HUES48 (cell line): Measurements from ENCODE around the gene NCS1.

Source experiments
- H3K27ac ChIP-seq: one replicate; pipeline ENCODE4 v1.7.0; 2013; ENCODE audit warnings: low read depth, low read length, inconsistent platforms
- H3K27me3 ChIP-seq: 2 replicates; pipeline ENCODE4 v1.6.1; 2013; ENCODE audit warnings: mild to moderate bottlenecking, low read length; ENCODE audit not compliant: control insufficient read depth, insufficient read depth
- H3K36me3 ChIP-seq: 2 replicates; pipeline ENCODE4 v1.6.1; 2013; ENCODE audit warnings: low read length; ENCODE audit not compliant: control insufficient read depth, insufficient read depth
- H3K4me1 ChIP-seq: 2 replicates; pipeline ENCODE4 v1.6.1; 2013; ENCODE audit warnings: mild to moderate bottlenecking, low read length; ENCODE audit not compliant: control insufficient read depth, insufficient read depth
- H3K4me3 ChIP-seq: 2 replicates; pipeline ENCODE4 v1.5.1; 2013; ENCODE audit warnings: mild to moderate bottlenecking, low read depth, low read length
- H3K9ac ChIP-seq: 2 replicates; pipeline ENCODE4 v1.6.1; 2013; ENCODE audit warnings: mild to moderate bottlenecking, low read depth, low read length, moderate library complexity
- H3K9me3 ChIP-seq: 2 replicates; pipeline ENCODE4 v1.6.1; 2013; ENCODE audit warnings: low read length; ENCODE audit not compliant: control insufficient read depth, insufficient read depth

Gene NCS1

GRCh38 chr9:130215341-130216119, 43.3 kb downstream of the NCS1 start:
- Histone ChIP-seq H3K27ac (no peak overlapping the region), H3K27me3 (no peaks in the 10 kb centered on the region), H3K9ac (no peak overlapping the region), H3K9me3 (no peaks in the 10 kb centered on the region), H3K4me1 (peaks cover 10% of the 10 kb centered on the region), H3K36me3 (peaks cover 11% of the 10 kb centered on the region), H3K4me3 (no peak overlapping the region)

GRCh38 chr9:130217838-130218237, 45.6 kb downstream of the NCS1 start:
- H3K27ac ChIP-seq = no peak overlapping the region
- H3K4me3 ChIP-seq = no peak overlapping the region
- H3K27me3 ChIP-seq = no peaks in the 10 kb centered on the region
- peaks cover 11% of the 10 kb centered on the region for H3K36me3 ChIP-seq
- H3K9me3 ChIP-seq = no peaks in the 10 kb centered on the region
- no peak overlapping the region for H3K9ac ChIP-seq
- peaks cover 10% of the 10 kb centered on the region for H3K4me1 ChIP-seq

- Histone ChIP-seq H3K4me1 (peaks cover under 1% of the 10 kb centered on the region; the same call in 1 of the 2 replicates), H3K27me3 (no peaks in the 10 kb centered on the region), H3K9ac (no peak overlapping the region), H3K36me3 (peaks cover 13% of the 10 kb centered on the region), H3K27ac (no peak overlapping the region), H3K4me3 (no peak overlapping the region), H3K9me3 (no peaks in the 10 kb centered on the region)
Measured at GRCh38 chr9:130219661-130220096, 47.5 kb downstream of the NCS1 start.

- H3K27me3 ChIP-seq = no peaks in the 10 kb centered on the region
- H3K27ac ChIP-seq = peak overlapping the region; percentile 35
- H3K4me1 ChIP-seq = no peaks in the 10 kb centered on the region; the same call in 1 of the 2 replicates
- peaks cover 13% of the 10 kb centered on the region for H3K36me3 ChIP-seq
- no peak overlapping the region for H3K4me3 ChIP-seq
- H3K9ac ChIP-seq = no peak overlapping the region
- H3K9me3 ChIP-seq = no peaks in the 10 kb centered on the region
Measured at GRCh38 chr9:130220352-130220751, 48.1 kb downstream of the NCS1 start.

- Histone ChIP-seq H3K4me3 (no peak overlapping the region), H3K27me3 (no peaks in the 10 kb centered on the region), H3K27ac (no peak overlapping the region), H3K9ac (no peak overlapping the region), H3K9me3 (peaks cover 8% of the 10 kb centered on the region), H3K4me1 (no peaks in the 10 kb centered on the region; the same call in 1 of the 2 replicates), H3K36me3 (peaks cover 29% of the 10 kb centered on the region)
Measured at GRCh38 chr9:130222833-130223232, 50.6 kb downstream of the NCS1 start.

- Histone ChIP-seq H3K27ac (no peak overlapping the region), H3K4me3 (no peak overlapping the region), H3K9me3 (peaks cover 8% of the 10 kb centered on the region), H3K36me3 (peaks cover 24% of the 10 kb centered on the region), H3K4me1 (no peaks in the 10 kb centered on the region; the same call in 1 of the 2 replicates), H3K27me3 (no peaks in the 10 kb centered on the region), H3K9ac (no peak overlapping the region)
Measured at GRCh38 chr9:130225071-130225470, 52.9 kb downstream of the NCS1 start.

GRCh38 chr9:130225586-130225985, 53.4 kb downstream of the NCS1 start:
- Histone ChIP-seq H3K27me3 (no peaks in the 10 kb centered on the region), H3K4me1 (no peaks in the 10 kb centered on the region), H3K9me3 (peaks cover 8% of the 10 kb centered on the region), H3K9ac (no peak overlapping the region), H3K36me3 (peaks cover 23% of the 10 kb centered on the region), H3K27ac (no peak overlapping the region), H3K4me3 (no peak overlapping the region)

GRCh38 chr9:130226112-130226511, 53.9 kb downstream of the NCS1 start:
- Histone ChIP-seq H3K27me3 (no peaks in the 10 kb centered on the region), H3K27ac (no peak overlapping the region), H3K4me1 (no peaks in the 10 kb centered on the region), H3K4me3 (no peak overlapping the region), H3K9ac (no peak overlapping the region), H3K9me3 (peaks cover 8% of the 10 kb centered on the region), H3K36me3 (peaks cover 23% of the 10 kb centered on the region)

- H3K36me3 ChIP-seq = peaks cover 25% of the 10 kb centered on the region
- H3K27ac ChIP-seq = no peak overlapping the region
- peaks cover 8% of the 10 kb centered on the region for H3K9me3 ChIP-seq
- H3K4me3 ChIP-seq = no peak overlapping the region
- no peaks in the 10 kb centered on the region for H3K27me3 ChIP-seq
- no peak overlapping the region for H3K9ac ChIP-seq
- no peaks in the 10 kb centered on the region for H3K4me1 ChIP-seq
Measured at GRCh38 chr9:130227833-130228232, 55.6 kb downstream of the NCS1 start.

GRCh38 chr9:130229759-130230158, 57.6 kb downstream of the NCS1 start:
- H3K36me3 ChIP-seq = peaks cover 39% of the 10 kb centered on the region
- H3K27me3 ChIP-seq = no peaks in the 10 kb centered on the region
- H3K9ac ChIP-seq = no peak overlapping the region
- no peaks in the 10 kb centered on the region for H3K4me1 ChIP-seq
- H3K9me3 ChIP-seq = peaks cover 8% of the 10 kb centered on the region
- no peak overlapping the region for H3K4me3 ChIP-seq
- no peak overlapping the region for H3K27ac ChIP-seq

- Histone ChIP-seq H3K36me3 (peaks cover 39% of the 10 kb centered on the region), H3K27me3 (no peaks in the 10 kb centered on the region), H3K27ac (no peak overlapping the region), H3K9me3 (peaks cover 8% of the 10 kb centered on the region), H3K9ac (no peak overlapping the region), H3K4me3 (no peak overlapping the region), H3K4me1 (no peaks in the 10 kb centered on the region)
Measured at GRCh38 chr9:130230631-130231030, 58.4 kb downstream of the NCS1 start.
